SK-N-SH treated with all-trans-retinoic acid at 6 μM for 48 hours (cell line): ENCODE data around the gene TBXAS1.

Experiments
- ATAC-seq: fragments of 200-7000 bp; cut with Tn5 transposase; 3 replicates; pipeline ENCODE4 v1.9.1; 2020; ENCODE audit warnings: mild to moderate bottlenecking, moderate library complexity
- ARNTL ChIP-seq: fragments of 450-650 bp; formaldehyde crosslinking; IDR thresholded peaks from 2 replicates; pipeline ENCODE4 v1.5.0; 2020; ENCODE audit warnings: low read depth, mild to moderate bottlenecking, moderate library complexity, borderline replicate concordance
- BACH2 ChIP-seq: fragments of 250-450 bp; sonication (Bioruptor Pico); IDR thresholded peaks from 2 replicates; pipeline ENCODE4 v1.9.0; 2021; ENCODE audit warnings: mild to moderate bottlenecking, borderline replicate concordance
- ESRRG ChIP-seq: fragments of 250-450 bp; sonication (Bioruptor Pico); IDR thresholded peaks from 2 replicates; pipeline ENCODE4 v1.6.1; 2021; ENCODE audit warnings: mild to moderate bottlenecking
- GLIS3 ChIP-seq: fragments of 250-450 bp; sonication (Bioruptor Pico); IDR thresholded peaks from 2 replicates; pipeline ENCODE4 v1.5.0; 2020; ENCODE audit warnings: mild to moderate bottlenecking, moderate library complexity
- ISL1 ChIP-seq: fragments of 250-450 bp; sonication (Bioruptor Pico); IDR thresholded peaks from 2 replicates; pipeline ENCODE4 v2.1.2; 2022; ENCODE audit warnings: mild to moderate bottlenecking, moderate library complexity
- OSR1 ChIP-seq: fragments of 250-450 bp; sonication (Bioruptor Pico); IDR thresholded peaks from 2 replicates; pipeline ENCODE4 v1.8.0; 2022; ENCODE audit warnings: moderate library complexity, mild to moderate bottlenecking, inconsistent platforms
- PPARA ChIP-seq: fragments of 250-450 bp; sonication (Bioruptor Pico); IDR thresholded peaks from 2 replicates; pipeline ENCODE4 v1.5.0; 2020; ENCODE audit warnings: mild to moderate bottlenecking, borderline replicate concordance
- RARB ChIP-seq: fragments of 250-450 bp; sonication (Bioruptor Pico); IDR thresholded peaks from 2 replicates; pipeline ENCODE4 v1.8.0; 2021; ENCODE audit warnings: mild to moderate bottlenecking, moderate library complexity
- SNAI2 ChIP-seq: fragments of 250-450 bp; sonication (Bioruptor Pico); IDR thresholded peaks from 2 replicates; pipeline ENCODE4 v1.5.0; 2020; ENCODE audit warnings: mild to moderate bottlenecking, moderate library complexity
- TCF4 ChIP-seq: fragments of 250-450 bp; sonication (Bioruptor Pico); IDR thresholded peaks from 2 replicates; pipeline ENCODE4 v1.8.0; 2021; ENCODE audit warnings: mild to moderate bottlenecking, moderate library complexity, borderline replicate concordance
- TOX ChIP-seq: fragments of 250-450 bp; sonication (Bioruptor Pico); IDR thresholded peaks from 2 replicates; pipeline ENCODE4 v1.8.0; 2021; ENCODE audit warnings: mild to moderate bottlenecking, moderate library complexity, borderline replicate concordance
- ZC3H10 ChIP-seq: fragments of 250-450 bp; sonication (Bioruptor Pico); IDR thresholded peaks from 2 replicates; pipeline ENCODE4 v1.5.1; 2021; ENCODE audit warnings: mild to moderate bottlenecking, moderate library complexity
- ZFP3 ChIP-seq: fragments of 250-450 bp; sonication (Bioruptor Pico); IDR thresholded peaks from 2 replicates; pipeline ENCODE4 v1.5.0; 2020; ENCODE audit warnings: mild to moderate bottlenecking, moderate library complexity
- ZFP30 ChIP-seq: fragments of 450-650 bp; formaldehyde crosslinking; IDR thresholded peaks from 2 replicates; pipeline ENCODE4 v1.5.0; 2022; ENCODE audit warnings: mild to moderate bottlenecking, moderate library complexity
- ZNF565 ChIP-seq: fragments of 450-650 bp; formaldehyde crosslinking; conservative IDR thresholded peaks from 2 replicates; pipeline ENCODE4 v1.5.0; 2020; ENCODE audit warnings: low read depth, mild to moderate bottlenecking, moderate library complexity
- ZNF70 ChIP-seq: fragments of 450-650 bp; formaldehyde crosslinking; IDR thresholded peaks from 2 replicates; pipeline ENCODE4 v1.5.0; 2020; ENCODE audit warnings: mild to moderate bottlenecking, moderate library complexity
- ZNF8 ChIP-seq: fragments of 450-650 bp; formaldehyde crosslinking; IDR thresholded peaks from 2 replicates; pipeline ENCODE4 v1.5.0; 2020; ENCODE audit warnings: mild to moderate bottlenecking, moderate library complexity
- TF ChIP-seq, protein P1 (sequence below): fragments of 250-450 bp; sonication (Bioruptor Pico); IDR thresholded peaks from 2 replicates; pipeline ENCODE4 v1.5.1; 2021; ENCODE audit warnings: mild to moderate bottlenecking, moderate library complexity
- TF ChIP-seq, protein P2 (sequence below): fragments of 250-450 bp; sonication (Bioruptor Pico); IDR thresholded peaks from 2 replicates; pipeline ENCODE4 v1.5.1; 2020; ENCODE audit warnings: low read depth, mild to moderate bottlenecking, moderate library complexity
- TF ChIP-seq, protein P3 (sequence below): fragments of 250-450 bp; sonication (Bioruptor Pico); IDR thresholded peaks from 2 replicates; pipeline ENCODE4 v1.8.0; 2020; ENCODE audit warnings: mild to moderate bottlenecking, moderate library complexity, borderline replicate concordance
- TF ChIP-seq, protein P4 (sequence below): fragments of 250-450 bp; sonication (Bioruptor Pico); IDR thresholded peaks from 2 replicates; pipeline ENCODE4 v1.5.0; 2020; ENCODE audit warnings: mild to moderate bottlenecking, moderate library complexity
- TF ChIP-seq, protein P5 (sequence below): fragments of 250-450 bp; sonication (Bioruptor Pico); IDR thresholded peaks from 2 replicates; pipeline ENCODE4 v1.8.0; 2021; ENCODE audit warnings: low read depth, mild to moderate bottlenecking, moderate library complexity, borderline replicate concordance

The TBXAS1 gene

DNA sequence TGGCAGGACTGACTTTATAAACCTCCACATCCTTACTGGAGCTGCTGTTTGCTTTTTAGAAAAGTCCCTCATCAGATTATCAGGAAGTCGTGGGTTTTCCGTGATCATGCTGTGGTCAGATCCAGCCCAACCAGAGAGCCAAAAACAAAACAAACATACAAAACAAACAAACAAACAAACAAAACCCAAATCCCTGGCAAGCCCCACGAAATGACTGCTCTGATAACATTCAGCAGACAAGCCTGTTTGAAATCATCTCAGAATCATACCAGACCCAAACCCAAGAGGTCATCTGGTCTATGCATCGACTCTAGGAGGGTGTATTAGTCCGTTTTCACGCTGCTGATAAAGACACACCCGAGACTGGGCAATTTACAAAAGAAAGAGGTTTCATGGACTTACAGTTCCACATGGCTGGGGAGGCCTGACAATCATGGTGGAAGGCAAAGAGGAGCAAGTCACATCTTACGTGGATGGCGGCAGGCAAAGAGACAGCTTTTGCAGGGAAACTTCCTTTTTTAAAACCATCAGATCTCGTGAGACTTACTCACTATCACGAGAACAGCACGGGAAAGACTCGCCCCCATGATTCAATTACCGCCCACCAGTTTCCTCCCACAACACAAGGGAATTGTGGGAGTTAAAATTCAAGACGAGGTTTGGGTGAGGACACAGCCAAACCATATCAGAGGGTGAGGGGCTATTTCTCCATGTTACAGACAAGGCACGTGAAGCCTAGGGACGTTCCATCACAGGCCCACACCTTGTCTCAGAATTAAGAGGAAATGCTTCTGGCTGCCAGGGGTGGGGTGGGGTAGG, 148.0 kb downstream of the TBXAS1 start:
- no peak for ATAC-seq
- TF ChIP-seq ZC3H10 (CRISPR knock-in tag) (no peak), PPARA (CRISPR knock-in tag) (no peak), BACH2 (CRISPR knock-in tag) (no peak), ZNF565 (CRISPR knock-in tag) (no peak), ISL1 (no peak), GLIS3 (CRISPR knock-in tag) (no peak)
- TF ChIP-seq, protein P1, sequence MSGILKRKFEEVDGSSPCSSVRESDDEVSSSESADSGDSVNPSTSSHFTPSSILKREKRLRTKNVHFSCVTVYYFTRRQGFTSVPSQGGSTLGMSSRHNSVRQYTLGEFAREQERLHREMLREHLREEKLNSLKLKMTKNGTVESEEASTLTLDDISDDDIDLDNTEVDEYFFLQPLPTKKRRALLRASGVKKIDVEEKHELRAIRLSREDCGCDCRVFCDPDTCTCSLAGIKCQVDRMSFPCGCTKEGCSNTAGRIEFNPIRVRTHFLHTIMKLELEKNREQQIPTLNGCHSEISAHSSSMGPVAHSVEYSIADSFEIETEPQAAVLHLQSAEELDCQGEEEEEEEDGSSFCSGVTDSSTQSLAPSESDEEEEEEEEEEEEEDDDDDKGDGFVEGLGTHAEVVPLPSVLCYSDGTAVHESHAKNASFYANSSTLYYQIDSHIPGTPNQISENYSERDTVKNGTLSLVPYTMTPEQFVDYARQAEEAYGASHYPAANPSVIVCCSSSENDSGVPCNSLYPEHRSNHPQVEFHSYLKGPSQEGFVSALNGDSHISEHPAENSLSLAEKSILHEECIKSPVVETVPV (CRISPR knock-in tag): no peak
- TF ChIP-seq, protein P2, sequence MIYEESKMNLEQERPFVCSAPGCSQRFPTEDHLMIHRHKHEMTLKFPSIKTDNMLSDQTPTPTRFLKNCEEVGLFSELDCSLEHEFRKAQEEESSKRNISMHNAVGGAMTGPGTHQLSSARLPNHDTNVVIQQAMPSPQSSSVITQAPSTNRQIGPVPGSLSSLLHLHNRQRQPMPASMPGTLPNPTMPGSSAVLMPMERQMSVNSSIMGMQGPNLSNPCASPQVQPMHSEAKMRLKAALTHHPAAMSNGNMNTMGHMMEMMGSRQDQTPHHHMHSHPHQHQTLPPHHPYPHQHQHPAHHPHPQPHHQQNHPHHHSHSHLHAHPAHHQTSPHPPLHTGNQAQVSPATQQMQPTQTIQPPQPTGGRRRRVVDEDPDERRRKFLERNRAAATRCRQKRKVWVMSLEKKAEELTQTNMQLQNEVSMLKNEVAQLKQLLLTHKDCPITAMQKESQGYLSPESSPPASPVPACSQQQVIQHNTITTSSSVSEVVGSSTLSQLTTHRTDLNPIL (CRISPR knock-in tag): no peak

DNA sequence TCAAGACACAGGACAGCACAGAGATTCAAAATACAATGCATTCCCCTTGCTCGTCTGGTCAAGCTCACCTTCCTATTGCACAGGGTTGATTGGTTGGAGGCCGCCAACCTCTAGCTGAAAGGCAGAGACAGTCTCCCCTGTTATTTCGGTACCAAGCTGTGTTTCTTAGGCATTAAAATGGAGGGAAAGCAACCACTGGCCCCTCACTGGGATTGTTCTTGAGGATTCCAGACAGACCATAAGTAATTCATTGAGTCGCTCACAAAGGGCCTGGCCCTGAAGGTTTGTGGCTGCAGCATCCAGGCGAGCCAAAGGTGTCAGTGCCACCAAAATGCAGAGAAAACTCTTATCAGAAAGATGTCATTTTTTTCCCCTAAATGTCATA, 152.4 kb downstream of the TBXAS1 start:
- TF ChIP-seq ESRRG (CRISPR knock-in tag): no peak
- TF ChIP-seq, protein P3, sequence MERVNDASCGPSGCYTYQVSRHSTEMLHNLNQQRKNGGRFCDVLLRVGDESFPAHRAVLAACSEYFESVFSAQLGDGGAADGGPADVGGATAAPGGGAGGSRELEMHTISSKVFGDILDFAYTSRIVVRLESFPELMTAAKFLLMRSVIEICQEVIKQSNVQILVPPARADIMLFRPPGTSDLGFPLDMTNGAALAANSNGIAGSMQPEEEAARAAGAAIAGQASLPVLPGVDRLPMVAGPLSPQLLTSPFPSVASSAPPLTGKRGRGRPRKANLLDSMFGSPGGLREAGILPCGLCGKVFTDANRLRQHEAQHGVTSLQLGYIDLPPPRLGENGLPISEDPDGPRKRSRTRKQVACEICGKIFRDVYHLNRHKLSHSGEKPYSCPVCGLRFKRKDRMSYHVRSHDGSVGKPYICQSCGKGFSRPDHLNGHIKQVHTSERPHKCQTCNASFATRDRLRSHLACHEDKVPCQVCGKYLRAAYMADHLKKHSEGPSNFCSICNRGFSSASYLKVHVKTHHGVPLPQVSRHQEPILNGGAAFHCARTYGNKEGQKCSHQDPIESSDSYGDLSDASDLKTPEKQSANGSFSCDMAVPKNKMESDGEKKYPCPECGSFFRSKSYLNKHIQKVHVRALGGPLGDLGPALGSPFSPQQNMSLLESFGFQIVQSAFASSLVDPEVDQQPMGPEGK (CRISPR knock-in tag): no peak
- no peak for TF ChIP-seq ZFP30 (CRISPR knock-in tag)
- TF ChIP-seq ARNTL (CRISPR knock-in tag): no peak
- no peak for TF ChIP-seq SNAI2 (CRISPR knock-in tag)
- no peak for TF ChIP-seq ISL1
- no peak for TF ChIP-seq ZNF565 (CRISPR knock-in tag)
- no peak for TF ChIP-seq OSR1
- no peak for TF ChIP-seq ZNF8
- TF ChIP-seq, protein P4, sequence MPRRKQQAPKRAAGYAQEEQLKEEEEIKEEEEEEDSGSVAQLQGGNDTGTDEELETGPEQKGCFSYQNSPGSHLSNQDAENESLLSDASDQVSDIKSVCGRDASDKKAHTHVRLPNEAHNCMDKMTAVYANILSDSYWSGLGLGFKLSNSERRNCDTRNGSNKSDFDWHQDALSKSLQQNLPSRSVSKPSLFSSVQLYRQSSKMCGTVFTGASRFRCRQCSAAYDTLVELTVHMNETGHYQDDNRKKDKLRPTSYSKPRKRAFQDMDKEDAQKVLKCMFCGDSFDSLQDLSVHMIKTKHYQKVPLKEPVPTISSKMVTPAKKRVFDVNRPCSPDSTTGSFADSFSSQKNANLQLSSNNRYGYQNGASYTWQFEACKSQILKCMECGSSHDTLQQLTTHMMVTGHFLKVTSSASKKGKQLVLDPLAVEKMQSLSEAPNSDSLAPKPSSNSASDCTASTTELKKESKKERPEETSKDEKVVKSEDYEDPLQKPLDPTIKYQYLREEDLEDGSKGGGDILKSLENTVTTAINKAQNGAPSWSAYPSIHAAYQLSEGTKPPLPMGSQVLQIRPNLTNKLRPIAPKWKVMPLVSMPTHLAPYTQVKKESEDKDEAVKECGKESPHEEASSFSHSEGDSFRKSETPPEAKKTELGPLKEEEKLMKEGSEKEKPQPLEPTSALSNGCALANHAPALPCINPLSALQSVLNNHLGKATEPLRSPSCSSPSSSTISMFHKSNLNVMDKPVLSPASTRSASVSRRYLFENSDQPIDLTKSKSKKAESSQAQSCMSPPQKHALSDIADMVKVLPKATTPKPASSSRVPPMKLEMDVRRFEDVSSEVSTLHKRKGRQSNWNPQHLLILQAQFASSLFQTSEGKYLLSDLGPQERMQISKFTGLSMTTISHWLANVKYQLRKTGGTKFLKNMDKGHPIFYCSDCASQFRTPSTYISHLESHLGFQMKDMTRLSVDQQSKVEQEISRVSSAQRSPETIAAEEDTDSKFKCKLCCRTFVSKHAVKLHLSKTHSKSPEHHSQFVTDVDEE (CRISPR knock-in tag): no peak
- no peak for TF ChIP-seq TCF4 (CRISPR knock-in tag)
- no peak for TF ChIP-seq GLIS3 (CRISPR knock-in tag)
- TF ChIP-seq ZNF70: no peak
- no peak for TF ChIP-seq TOX
- TF ChIP-seq ZFP3 (CRISPR knock-in tag): no peak
- TF ChIP-seq, all 23 proteins: peak for 0
- no peak for ATAC-seq

DNA sequence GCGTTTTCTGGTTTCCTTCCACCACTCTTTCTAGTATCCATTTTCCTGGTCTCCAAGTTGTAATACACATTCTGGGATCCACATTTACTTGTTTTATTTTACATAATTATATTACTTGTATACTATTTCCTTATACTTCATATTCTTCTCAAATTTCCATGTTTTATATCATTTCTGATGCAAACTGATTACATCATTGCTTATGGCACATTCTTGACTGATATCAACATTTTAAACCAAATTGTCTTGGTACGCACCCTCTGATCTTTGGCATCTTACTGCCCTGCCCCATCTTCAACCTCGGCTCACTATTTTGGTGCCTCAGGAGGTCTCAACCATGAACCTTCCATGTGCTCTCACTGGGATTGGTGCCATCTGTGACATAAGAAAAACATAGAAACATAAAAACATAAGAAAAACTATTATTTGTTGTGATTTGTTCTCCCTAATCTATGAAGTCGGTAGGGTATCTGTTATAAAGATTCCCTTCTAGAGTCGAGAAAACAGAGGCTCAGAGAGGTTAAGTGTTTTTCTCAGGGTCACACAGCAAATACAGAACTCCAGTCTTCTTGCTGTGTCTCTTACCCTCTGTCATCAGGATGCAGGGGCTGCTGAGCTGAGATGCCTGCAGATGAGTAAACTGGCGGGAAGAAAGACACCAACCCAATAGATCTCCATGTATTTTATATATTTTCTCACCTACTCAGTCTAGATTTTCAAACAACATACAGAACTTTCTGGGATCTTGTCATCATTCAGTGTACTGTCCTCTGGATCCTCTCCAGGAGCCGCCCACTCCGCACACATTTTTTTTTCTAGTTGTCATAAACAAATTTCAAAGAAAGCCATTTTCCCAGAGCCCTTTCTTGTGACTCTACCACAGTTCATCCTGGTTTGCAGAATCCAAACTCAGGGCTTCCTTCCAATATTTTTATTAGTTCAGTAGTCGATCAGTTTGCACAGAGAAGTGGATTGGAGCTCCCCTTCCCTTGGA, 154.2 kb downstream of the TBXAS1 start:
- no peak for ATAC-seq
- TF ChIP-seq ESRRG (CRISPR knock-in tag) (no peak), OSR1 (no peak), ZC3H10 (CRISPR knock-in tag) (no peak), BACH2 (CRISPR knock-in tag) (no peak), ZFP30 (CRISPR knock-in tag) (no peak), ZNF70 (no peak), TCF4 (CRISPR knock-in tag) (no peak), TOX (no peak), RARB (CRISPR knock-in tag) (no peak), ZFP3 (CRISPR knock-in tag) (no peak), SNAI2 (CRISPR knock-in tag) (no peak)
- TF ChIP-seq, protein P2 (CRISPR knock-in tag): no peak
- TF ChIP-seq, protein P1 (CRISPR knock-in tag): no peak
- TF ChIP-seq, protein P5, sequence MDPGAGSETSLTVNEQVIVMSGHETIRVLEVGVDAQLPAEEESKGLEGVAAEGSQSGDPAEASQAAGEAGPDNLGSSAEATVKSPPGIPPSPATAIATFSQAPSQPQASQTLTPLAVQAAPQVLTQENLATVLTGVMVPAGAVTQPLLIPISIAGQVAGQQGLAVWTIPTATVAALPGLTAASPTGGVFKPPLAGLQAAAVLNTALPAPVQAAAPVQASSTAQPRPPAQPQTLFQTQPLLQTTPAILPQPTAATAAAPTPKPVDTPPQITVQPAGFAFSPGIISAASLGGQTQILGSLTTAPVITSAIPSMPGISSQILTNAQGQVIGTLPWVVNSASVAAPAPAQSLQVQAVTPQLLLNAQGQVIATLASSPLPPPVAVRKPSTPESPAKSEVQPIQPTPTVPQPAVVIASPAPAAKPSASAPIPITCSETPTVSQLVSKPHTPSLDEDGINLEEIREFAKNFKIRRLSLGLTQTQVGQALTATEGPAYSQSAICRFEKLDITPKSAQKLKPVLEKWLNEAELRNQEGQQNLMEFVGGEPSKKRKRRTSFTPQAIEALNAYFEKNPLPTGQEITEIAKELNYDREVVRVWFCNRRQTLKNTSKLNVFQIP (CRISPR knock-in tag): no peak
